Activated gamma-delta T cell treated with anti-CD3 and anti-CD28 coated beads, Interleukin-2, amount 50 U/mL, for 16 hours (primary cell): ENCODE results near the gene ADARB1.
A peak's percentile ranks its signal among the peaks of the same experiment; 100 is the strongest.

Source experiments
- DNase-seq: peaks from one replicate; pipeline ENCODE4 v3.0.0-alpha.2; 2020; ENCODE audit warnings: low read depth

Gene ADARB1

GRCh38 chr21:45095505-45095904, 21.1 kb downstream of the ADARB1 start:
- DNase-seq: no peak

DNA sequence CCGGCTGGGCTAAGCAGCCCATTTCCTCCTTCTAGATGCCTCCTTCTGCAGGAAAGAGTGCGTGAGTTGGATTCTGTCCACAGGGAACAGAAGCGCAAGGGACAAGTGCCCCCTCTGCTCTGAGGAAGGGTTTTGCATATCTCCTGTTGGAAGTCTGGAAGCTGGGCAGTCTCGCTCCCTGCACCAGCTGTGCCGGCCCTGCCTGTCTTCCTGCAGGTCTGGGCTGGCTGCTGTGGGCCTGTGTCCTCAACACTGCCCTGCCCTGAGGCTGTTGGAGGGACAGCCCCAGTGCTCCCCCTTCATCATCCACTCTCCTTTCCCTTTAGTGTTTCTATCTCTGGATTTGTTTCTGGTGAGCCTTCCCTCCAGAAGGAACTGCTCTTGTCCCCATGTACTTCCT, 21.8 kb downstream of the ADARB1 start:
- DNase-seq: no peak

DNA sequence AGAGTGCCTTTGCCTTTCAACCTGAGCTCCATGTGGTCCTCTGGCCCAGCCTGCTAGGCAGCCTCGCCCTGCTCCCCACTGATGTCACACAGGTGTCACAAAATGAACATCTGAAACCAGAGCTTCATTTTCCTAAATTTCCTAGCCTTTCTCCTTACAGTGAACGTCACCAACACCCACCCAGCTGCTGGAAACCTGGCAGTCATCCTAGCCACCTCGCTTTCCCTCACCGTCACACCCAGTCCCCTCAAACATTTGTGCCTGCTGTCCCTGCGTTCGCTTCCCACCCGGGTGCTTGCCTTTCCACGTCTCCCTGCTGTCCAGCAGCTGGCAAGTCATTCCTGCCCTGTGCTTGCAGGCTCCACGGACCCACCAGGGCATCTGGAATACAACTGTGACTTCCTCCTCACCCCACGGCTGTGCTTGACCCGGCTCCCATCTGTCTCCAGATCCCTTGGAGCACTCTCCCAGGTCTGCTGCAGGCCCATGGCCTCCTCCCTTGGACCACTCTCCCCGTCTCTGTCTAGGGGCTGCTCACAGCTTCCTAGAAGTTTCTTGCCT, 23.5 kb downstream of the ADARB1 start:
- DNase-seq: no peak

- no peak for DNase-seq
Measured at GRCh38 chr21:45098867-45099266, 24.5 kb downstream of the ADARB1 start.

DNA sequence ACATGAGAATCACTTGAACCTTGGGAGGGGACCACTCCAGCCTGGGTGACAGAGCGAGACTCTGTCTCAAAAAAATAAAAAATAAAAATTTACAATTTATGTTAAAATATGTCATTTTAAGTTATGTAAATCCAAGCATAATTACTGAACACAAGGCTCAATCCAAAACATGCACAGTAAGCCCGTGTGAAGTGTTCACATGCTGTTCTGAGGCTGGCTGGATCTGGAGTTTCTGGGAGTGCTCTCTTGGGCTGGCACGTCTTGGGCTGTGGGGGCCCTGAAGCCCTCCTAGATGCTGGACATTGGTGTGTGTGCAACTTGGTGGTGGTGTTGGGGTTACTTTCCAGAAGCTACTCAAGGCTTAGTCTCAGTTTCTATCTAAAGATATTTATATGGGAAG, 25.2 kb downstream of the ADARB1 start:
- no peak for DNase-seq

DNA sequence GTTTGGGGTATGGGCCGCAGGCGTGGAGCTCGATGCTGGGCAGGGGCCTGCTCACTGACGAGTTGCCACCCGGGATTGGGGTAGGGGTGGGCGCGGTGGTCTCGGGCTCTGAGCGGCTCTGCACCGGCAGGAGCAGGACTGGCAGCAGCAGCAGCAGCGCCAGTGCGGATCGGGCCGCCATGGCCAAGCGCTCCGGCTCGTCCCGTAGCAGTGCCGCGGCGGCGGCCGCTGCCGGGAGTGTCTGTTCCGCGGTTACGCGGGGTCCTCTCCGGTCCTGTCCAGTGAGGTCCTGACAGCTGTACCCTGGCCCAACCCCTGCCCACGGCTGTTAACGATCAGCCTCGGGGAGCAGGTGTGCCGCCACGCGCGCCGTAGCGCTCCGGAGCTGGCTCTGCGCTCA, 26.5 kb downstream of the ADARB1 start:
- DNase-seq: no peak

DNA sequence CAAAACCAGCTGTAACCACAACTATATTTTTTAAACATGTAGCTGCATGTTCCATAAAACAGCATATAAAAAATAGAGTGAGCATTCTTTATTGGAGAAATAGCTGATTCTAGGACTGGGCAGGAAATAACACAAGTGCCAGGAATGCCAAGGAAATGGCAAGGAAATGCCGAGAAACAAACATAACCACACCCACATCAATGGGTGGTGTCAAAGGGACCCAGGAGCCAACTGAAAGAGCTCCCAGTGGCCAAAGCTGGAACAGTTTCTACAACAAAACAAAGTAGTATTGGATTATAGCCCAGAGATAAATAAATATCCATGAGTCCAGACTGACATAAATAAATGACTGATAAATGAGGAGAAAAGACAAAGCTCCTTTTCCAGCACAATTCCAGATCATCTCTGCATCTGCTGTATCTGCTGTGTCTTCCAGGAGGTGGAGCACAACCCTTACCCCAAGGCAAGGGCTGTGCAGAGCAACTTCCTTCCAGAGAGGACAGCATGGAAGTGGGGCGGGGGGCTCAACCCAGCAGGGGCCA, 28.1 kb downstream of the ADARB1 start:
- no peak for DNase-seq

GRCh38 chr21:45103971-45104520, 29.7 kb downstream of the ADARB1 start:
- no peak for DNase-seq

DNA sequence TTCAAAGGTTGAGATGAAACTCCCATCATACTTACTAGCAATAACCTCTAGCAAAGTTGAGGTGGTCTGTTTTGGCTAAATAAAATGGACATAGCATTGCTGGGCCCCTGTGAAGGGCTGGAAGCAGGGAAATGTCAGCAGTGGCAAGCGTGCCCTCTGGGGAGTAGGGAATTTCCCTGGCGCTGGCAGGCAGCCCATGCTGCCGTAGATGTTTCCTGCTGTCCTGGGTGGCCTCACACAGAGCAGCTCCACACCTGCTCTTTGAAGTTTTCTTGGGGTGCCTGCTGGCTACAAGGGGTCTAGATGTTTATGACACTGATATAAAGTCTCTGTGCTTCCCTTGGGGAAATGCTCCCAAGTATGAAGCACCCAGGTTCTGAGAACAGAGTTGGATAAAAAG, 30.2 kb downstream of the ADARB1 start:
- DNase-seq: no peak

GRCh38 chr21:45105906-45106485, 31.6 kb downstream of the ADARB1 start:
- no peak for DNase-seq

DNA sequence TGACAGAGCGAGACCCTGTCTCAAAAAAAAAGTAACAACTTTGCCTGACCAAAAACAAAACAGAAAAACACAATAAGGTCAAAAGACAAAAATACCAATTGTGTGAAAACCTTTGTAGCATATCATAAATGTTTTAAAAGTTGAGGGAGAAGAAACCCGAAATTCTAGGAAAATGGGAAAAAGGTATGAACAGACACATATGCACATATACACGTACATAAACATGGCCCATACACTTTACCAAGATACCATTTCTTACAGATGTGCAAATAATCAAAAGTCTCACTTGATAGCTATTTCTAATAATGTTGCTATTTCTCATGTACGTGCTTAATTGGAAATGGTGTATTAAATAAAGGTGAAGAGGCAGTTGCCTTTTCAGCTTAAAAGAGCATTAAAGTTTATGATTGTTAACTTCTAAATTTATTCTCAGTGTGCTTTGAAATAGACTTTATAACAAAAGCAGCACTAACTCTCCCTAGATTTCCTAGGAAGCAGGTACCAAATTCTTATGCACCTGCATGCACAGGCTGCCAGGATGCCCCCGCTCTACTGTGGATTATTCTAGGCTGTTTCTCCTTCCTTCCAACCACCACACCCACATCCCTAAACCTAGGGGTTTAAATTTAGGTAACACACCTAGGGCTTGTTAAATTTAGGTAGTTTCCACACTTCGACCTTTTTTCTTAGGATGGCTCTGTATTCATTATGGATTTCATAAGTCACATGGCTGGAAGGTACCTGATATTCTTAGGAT, 33.8 kb downstream of the ADARB1 start:
- DNase-seq: no peak

DNA sequence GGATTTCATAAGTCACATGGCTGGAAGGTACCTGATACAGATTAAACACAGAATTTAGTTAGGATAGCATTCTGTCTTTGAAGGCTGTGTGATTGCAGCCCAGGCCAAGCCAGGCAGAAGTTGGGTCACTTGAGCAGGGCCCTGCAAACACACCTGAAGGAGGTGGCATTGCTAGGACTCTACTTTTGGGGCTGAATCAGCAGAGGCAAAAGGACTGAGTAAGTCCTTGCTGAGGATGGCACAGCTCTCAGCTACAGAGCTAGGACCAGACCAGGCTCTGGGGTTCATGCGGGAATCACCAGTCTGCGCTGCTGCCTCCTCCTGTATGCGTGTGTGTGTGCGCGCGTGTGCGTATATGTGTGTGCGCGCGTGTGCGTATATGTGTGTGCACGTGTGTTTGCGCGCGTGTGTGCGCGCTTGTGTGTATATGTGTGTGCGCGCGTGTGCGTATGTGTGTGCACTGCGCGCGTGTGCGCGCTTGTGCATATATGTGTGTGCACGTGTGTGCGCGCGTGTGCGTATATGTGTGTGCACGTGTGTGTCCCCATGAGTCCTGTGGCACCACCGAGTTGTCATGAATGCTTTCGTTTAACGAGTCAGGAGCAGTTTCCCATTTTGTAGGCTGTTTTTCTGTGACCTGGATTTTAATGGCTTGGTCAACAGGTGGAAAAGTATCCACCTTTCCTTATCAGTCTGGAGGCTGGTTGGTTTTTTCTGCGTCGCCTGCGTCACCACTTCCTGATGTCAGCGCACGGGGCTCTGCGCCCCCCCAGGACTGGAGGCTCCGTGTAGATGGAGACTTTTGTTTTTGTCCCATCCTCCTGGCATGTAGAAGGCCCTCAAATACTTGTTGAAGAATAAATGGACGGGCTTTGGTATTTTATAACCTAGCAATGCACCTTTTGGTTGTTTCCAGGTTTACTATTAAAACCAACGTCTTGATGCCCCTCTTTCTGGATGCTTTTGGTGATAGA, 34.7 kb downstream of the ADARB1 start:
- no peak for DNase-seq

DNA sequence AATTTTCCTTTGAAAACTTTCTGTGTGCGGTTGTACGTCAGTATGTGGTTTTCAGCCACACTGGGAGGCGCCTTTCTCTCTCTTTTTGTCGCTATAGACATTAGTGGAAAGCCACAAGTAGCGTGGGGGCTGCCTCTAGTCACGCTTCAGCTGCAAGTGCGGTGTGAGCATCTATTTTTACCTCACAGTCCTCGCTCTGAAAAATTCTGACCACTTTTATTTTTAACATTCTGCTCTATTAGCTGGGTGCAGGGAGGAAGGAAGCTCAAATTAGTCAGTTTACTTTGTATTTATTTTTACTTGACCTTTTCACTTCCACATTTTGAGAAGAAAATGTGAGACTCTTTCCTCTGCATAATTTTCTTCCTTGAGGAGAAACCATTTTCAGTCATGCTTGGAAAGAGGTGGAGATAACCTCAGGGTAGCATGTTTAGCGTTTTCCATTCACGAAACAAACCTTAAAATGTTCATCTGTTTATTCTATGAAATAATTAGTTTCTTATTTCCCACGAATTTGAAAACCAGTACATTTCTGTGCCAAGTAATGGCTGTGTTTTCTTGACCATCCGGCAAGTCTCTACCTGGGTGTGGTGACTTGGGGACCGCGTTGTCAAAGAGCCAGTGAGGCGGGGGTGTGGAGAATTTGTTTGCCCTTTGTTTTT, 35.6 kb downstream of the ADARB1 start:
- DNase-seq: peak; percentile 14

DNA sequence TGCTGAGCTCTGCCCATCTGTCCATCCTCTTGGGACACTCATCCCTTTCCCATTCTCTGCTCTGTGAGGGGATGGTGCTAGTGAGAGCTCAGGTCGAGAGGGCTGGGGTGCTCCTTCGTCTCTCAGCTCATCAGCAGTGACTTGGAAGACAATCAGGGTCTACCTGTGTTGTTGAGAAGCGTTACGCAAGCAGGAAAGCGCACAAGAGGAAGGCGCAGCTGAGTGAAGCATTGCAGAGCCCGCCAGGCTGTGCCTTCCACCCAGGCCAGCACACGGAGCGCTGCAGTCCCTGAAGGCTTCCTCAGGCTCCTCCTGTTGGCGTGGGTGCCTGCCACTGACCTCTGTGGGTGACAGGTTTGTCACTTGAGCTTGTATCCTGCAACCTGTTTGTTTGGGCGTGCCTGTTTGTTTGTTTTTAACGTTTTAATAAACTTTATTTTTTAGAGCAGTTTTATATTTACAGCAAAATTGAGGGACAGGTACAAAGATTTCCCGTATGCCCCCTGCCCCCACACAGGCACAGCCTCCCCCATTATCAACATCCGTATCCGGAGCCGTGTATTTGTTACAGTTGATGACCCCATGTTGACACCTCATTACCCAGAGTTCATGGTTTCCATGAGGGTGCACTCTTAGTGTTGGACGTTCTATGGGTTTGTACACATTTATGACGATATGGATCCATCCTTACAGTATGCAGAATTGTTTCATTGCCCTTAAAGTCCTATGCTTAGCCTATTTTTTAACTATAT, 36.7 kb downstream of the ADARB1 start:
- DNase-seq: no peak

DNA sequence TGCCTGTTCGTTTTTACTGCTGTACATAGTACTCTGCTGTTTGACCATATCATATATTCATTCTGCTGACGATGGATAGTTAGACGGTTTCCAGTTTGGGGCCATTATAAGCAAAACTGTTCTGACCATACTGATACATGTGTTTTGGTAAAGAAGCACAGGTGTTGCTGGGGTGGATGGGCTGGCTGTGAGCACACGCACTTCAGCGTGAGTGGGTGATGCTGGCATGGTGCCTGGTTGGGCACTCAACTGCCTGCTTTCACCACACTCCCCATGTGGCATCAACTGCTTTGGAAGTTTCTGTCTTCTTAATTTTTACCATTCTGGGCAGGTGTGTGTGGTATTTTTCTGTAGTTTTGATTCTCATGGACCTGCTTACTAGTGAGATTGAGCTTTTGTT, 37.3 kb downstream of the ADARB1 start:
- no peak for DNase-seq

DNA sequence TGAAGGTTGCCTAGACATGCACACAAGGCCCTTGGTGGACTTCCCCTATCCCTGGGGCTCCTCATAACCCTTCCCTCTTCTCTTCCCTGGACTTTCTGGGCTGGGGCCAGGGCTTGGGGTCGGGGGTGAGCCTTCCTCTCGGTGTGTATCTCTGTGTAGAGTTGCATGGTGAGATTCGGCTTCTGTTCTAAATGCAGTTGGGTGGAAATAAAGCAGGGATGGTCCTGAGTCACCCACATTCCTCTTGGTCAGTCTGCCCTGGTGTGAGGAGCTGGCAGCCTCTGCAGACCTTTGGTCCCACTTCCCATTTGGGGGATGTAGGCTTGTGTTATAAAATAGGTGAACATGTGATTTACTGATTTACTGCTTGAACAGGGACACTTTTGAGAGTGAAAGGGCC, 38.0 kb downstream of the ADARB1 start:
- DNase-seq: no peak

DNA sequence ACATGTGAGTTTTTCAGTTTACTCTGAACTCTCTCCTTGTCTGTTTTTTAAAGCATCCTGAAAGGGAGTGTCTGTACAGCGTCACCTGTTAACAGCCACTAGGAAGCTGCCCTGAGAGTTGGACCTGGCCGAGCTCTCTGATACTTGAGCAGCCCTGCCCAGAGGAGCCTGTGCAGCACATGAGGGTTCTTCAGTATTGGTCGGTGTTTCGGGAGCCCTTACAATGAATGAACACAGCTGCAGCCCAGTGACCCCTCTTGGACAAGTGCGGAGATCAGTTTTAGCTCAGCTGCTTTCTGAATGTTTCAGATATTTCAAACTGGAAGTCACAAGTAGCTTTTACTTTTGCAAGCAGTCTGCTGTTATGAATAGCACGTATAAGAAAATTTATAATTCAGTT, 39.2 kb downstream of the ADARB1 start:
- DNase-seq: no peak

GRCh38 chr21:45114072-45114471, 39.7 kb downstream of the ADARB1 start:
- no peak for DNase-seq

GRCh38 chr21:45114475-45114874, 40.1 kb downstream of the ADARB1 start:
- no peak for DNase-seq

DNA sequence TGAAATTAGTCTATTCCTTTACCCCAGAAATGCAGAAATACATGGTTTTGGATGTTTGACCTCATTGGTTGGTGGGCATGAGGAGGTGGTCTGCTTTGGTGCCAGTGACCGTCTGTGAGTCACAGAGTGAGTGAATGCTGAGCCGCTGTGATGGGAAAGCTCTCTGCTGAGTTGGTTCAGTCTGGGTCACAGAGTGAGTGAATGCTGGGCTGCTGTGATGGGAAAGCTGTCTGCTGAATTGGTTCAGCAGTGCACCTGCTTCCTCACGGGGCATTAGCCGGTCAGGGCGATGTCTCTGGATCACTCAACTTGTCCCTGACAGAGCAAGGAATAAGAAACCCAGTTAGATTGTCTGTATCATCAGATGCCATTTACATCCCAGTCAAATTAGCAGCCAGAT, 40.8 kb downstream of the ADARB1 start:
- no peak for DNase-seq

GRCh38 chr21:45116066-45116465, 41.7 kb downstream of the ADARB1 start:
- no peak for DNase-seq
